Measurements from ENCODE around the gene GATA5. TPM values are rescaled to one million over a fixed set of nuclear protein-coding genes. Genes with fewer than 3 reads are reported as not detected.

GATA5 gene
- total and polyA plus RNA-seq, 10 donors = 0.02 to 0.19 (median 0.13) TPM; not detected in 7

DNA sequence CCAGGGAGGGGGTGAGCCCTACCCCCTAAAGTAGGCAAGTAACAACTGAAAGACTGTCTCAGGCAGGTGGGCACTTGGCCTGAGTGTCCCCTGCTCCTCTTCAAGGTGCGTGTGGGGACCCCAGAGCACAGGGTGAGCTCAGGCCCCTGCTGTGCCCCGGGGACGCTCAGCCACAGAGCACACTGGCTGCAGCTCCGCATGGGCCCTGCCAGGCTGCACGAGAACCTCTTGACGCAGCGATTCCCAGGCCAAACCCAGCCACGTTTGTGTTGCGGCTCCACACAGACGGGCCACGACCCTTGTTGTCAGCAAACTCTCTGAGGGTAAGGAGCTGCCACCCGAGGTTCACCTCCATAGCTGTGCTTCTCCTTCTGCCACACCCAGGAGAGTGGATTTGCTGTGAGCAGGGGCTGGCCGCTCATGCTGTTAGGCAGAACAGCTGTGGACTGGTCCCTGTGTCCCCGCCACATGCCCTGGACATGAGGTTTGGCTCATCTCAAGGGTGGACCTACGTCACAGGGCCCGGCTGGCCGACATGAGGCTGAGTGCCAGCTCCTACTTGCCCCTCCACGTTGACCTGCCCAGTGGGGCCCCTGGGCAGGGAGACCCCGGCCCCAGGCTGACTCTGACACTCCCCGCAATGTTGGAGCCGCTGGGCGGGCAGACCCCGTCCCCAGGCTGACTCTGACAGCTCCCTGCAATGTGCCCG, 29.7 kb upstream of the GATA5 start:
- no peak overlapping the region for H3K27ac ChIP-seq
- peaks cover 0 to 12% (median 0%) of the 10 kb centered on the region in 7 donors for H3K27me3 ChIP-seq (replicated peaks in 1 of 7)
- peaks cover 0 to 26% (median 11%) of the 10 kb centered on the region in 6 donors for H3K4me1 ChIP-seq
- TF ChIP-seq POLR2AphosphoS5 (IDR thresholded peaks at IDR 0.05) (no peak), POLR2A (IDR thresholded peaks at IDR 0.05) (no peak)
- TF ChIP-seq, protein P1, sequence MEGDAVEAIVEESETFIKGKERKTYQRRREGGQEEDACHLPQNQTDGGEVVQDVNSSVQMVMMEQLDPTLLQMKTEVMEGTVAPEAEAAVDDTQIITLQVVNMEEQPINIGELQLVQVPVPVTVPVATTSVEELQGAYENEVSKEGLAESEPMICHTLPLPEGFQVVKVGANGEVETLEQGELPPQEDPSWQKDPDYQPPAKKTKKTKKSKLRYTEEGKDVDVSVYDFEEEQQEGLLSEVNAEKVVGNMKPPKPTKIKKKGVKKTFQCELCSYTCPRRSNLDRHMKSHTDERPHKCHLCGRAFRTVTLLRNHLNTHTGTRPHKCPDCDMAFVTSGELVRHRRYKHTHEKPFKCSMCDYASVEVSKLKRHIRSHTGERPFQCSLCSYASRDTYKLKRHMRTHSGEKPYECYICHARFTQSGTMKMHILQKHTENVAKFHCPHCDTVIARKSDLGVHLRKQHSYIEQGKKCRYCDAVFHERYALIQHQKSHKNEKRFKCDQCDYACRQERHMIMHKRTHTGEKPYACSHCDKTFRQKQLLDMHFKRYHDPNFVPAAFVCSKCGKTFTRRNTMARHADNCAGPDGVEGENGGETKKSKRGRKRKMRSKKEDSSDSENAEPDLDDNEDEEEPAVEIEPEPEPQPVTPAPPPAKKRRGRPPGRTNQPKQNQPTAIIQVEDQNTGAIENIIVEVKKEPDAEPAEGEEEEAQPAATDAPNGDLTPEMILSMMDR (IDR thresholded peaks at IDR 0.05 in 8 of 11, conservative IDR thresholded peaks at IDR 0.05 in 3 of 11) = no peak
- no peaks in the 10 kb centered on the region for H3K36me3 ChIP-seq
- 60 to 87% (median 79%) methylated on average over 6 to 24 of the region's 24 CpGs for WGBS, 5 donors
- no peaks in the 10 kb centered on the region for H3K9me3 ChIP-seq
- no peak overlapping the region for H3K4me3 ChIP-seq
- intact Hi-C loops (cut with DNase I; ENCODE audit: low total_unique reads) = no loop called here
- DNase-seq = no peak

DNA sequence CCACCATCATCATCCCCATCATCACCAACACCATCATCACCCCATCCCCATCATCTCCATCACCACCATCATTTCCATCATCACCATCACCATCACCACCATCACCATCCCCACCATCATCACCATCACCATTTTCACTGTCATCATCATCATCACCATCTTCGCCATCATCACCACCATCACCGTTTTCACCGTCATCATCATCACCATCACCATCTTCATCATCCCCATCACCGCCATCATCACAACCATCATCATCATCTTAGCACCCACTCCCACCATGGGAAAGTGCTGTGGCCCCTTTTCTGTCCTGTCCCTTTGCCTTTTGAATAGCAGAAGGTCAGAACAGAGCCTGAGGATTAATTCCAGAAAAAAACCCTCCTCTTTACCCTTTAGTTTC, 28.5 kb upstream of the GATA5 start:
- intact Hi-C loops (cut with DNase I; ENCODE audit: low total_unique reads) = loop anchor here (5.0 kb wide), 2 partner anchors 113 to 288 kb away; no protein-coding TSS in a partner anchor
- Histone ChIP-seq H3K27me3 (replicated peaks in 1 of 7) (peaks cover 0 to 14% (median 0%) of the 10 kb centered on the region in 7 donors), H3K27ac (no peak overlapping the region), H3K4me1 (peaks cover 0 to 35% (median 18%) of the 10 kb centered on the region in 6 donors), H3K36me3 (no peaks in the 10 kb centered on the region), H3K4me3 (no peak overlapping the region), H3K9me3 (no peaks in the 10 kb centered on the region)
- no peak for DNase-seq
- 95 to 99% (median 98%) methylated on average over 4 of the region's 4 CpGs for WGBS, 5 donors
- no peak for TF ChIP-seq POLR2A (IDR thresholded peaks at IDR 0.05)
- TF ChIP-seq, protein P1 (IDR thresholded peaks at IDR 0.05 in 8 of 11, conservative IDR thresholded peaks at IDR 0.05 in 3 of 11) = no peak
- no peak for TF ChIP-seq POLR2AphosphoS5 (IDR thresholded peaks at IDR 0.05)

DNA sequence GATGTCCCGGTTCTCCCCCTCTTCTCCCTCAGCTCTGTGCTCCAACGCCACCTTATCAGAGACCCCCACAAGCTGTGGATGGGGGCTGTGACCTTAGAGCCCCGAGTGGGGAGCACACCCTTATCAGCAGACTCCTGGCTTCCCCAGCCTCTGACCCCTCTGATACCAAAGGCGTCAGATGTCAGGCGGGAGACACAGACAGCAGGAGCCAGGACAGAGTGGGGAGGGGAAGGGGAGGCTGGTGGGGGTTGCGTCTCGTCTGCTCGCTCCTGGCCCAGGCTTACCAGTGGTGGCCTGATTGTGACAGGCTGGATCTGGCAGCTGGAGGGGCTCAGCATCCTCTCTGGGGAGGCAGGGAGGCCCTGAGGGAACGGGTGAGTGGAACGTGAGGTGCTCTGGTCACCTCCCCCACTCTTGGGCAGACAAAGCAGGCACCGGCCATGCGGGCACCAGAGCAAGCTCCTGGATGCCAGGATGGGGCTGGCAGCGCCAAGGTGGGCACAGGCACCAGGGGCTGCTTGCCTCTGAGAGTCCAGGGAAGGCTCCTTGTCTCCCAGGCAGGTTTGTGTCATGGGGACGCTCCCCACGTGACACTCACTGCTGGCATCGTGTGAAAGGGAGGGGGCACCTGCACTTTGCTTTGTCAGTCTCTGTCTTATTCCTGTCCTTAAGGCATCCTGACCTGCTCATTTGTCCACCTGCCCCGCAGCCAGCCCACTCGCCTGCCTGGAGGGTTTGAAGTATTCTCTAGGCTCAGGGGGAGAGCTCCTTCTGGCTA, 27.8 kb upstream of the GATA5 start:
- no peak for DNase-seq
- WGBS, 5 donors = 55 to 71% (median 66%) methylated on average over 15 to 18 of the region's 18 CpGs
- Histone ChIP-seq H3K4me3 (no peak overlapping the region), H3K9me3 (no peaks in the 10 kb centered on the region), H3K36me3 (no peaks in the 10 kb centered on the region), H3K4me1 (peaks cover 0 to 35% (median 18%) of the 10 kb centered on the region in 6 donors), H3K27ac (no peak overlapping the region), H3K27me3 (replicated peaks in 1 of 7) (peaks cover 0 to 19% (median 0%) of the 10 kb centered on the region in 7 donors)
- TF ChIP-seq POLR2A (IDR thresholded peaks at IDR 0.05) = no peak
- TF ChIP-seq, protein P1 (IDR thresholded peaks at IDR 0.05 in 8 of 11, conservative IDR thresholded peaks at IDR 0.05 in 3 of 11) = no peak
- no peak for TF ChIP-seq POLR2AphosphoS5 (IDR thresholded peaks at IDR 0.05)
- intact Hi-C loops (cut with DNase I; ENCODE audit: low total_unique reads) = loop anchor here (5.0 kb wide), 2 partner anchors 114 to 289 kb away; no protein-coding TSS in a partner anchor

All from spleen (tissue), 11 donors.